Lower leg skin (tissue), 3 donors: ENCODE measurements around the gene CD302.

Source experiments
- CTCF ChIP-seq, 3 donors: fragments of 450-650 bp; IDR thresholded peaks; one replicate each; pipeline ENCODE4 v1.5.1; 2016; ENCODE audit warnings: antibody characterized with exemption in 3 of 3, mild to moderate bottlenecking in 3 of 3, moderate library complexity in 2 of 3
- POLR2A ChIP-seq, 2 donors: fragments of 450-650 bp; IDR thresholded peaks; one replicate each; pipeline ENCODE4 v1.6.1; 2016 to 2017; ENCODE audit warnings: antibody characterized with exemption in 2 of 2, mild to moderate bottlenecking in 1 of 2, moderate library complexity in 1 of 2

GRCh38 chr2:159811232-159811631 is 13.2 kb upstream of the CD302 start:
- TF ChIP-seq CTCF (IDR thresholded peaks at IDR 0.05) = no peak
- TF ChIP-seq POLR2A (IDR thresholded peaks at IDR 0.05) = no peak
